NCI-H146 (cell line): ENCODE measurements around the gene PTPN20.

ENCODE experiments used
- DNase-seq: peaks from one replicate; lab custom pipeline; 2025; lab: John Stamatoyannopoulos, UW

The PTPN20 gene

GRCh38 chr10:47048526-47048905 lies 137.3 kb downstream of the PTPN20 start:
- DNase-seq, result no peak

- DNase-seq, result no peak
Observed at GRCh38 chr10:47049056-47049851, 138.0 kb downstream of the PTPN20 start.

GRCh38 chr10:47049906-47050305 lies 138.7 kb downstream of the PTPN20 start:
- DNase-seq, result no peak

- no peak for DNase-seq
Observed at GRCh38 chr10:47050618-47051455, 139.6 kb downstream of the PTPN20 start.

GRCh38 chr10:47051741-47052238 lies 140.6 kb downstream of the PTPN20 start:
- DNase-seq, result no peak
